Measurements from ENCODE around the gene AAMDC. TPM values are rescaled to one million over a fixed set of nuclear protein-coding genes. Genes with fewer than 3 reads are reported as not detected.

AAMDC gene
- polyA plus RNA-seq (ENCODE audit: insufficient read length in 10 of 10) = 10 to 100 TPM; 33.8 to 45.3 (median 40.9) TPM
- long read RNA-seq, donor 1, transcript AAMDC-206 (5 exons, 579 nt) = minor isoform, 6 of 25 reads
- long read RNA-seq, donor 1, transcript AAMDC-202 (4 exons, 531 nt) = major isoform, 13 of 25 reads
- long read RNA-seq, donor 1, partial matches to known transcripts = 5 of 25 reads
- long read RNA-seq, donor 1, other reads (novel, unspliced or antisense) = 0 of 25 reads
- long read RNA-seq, donor 2, transcript AAMDC-202 (4 exons, 531 nt) = minor isoform, 7 of 25 reads
- long read RNA-seq, donor 2, transcript AAMDC-206 (5 exons, 579 nt) = major isoform, 9 of 25 reads
- long read RNA-seq, donor 2, partial matches to known transcripts = 9 of 25 reads
- long read RNA-seq, donor 2, other reads (novel, unspliced or antisense) = 0 of 25 reads
- long read RNA-seq, donor 3 = 0 reads
- long read RNA-seq, donor 4, transcript AAMDC-202 (4 exons, 531 nt) = major isoform, 5 of 5 reads
- long read RNA-seq, donor 4, partial matches to known transcripts = 0 of 5 reads
- long read RNA-seq, donor 4, other reads (novel, unspliced or antisense) = 0 of 5 reads
- long read RNA-seq, donor 5, transcript AAMDC-202 (4 exons, 531 nt) = major isoform, 12 of 31 reads
- long read RNA-seq, donor 5, transcript AAMDC-206 (5 exons, 579 nt) = minor isoform, 7 of 31 reads
- long read RNA-seq, donor 5, partial matches to known transcripts = 11 of 31 reads
- long read RNA-seq, donor 5, other reads (novel, unspliced or antisense) = 0 of 31 reads
- long read RNA-seq, donor 6, transcript AAMDC-202 (4 exons, 531 nt) = major isoform, 12 of 17 reads
- long read RNA-seq, donor 6, partial matches to known transcripts = 0 of 17 reads
- long read RNA-seq, donor 6, other reads (novel, unspliced or antisense) = 0 of 17 reads
- long read RNA-seq, donor 7, transcript AAMDC-202 (4 exons, 531 nt) = major isoform, 7 of 12 reads
- long read RNA-seq, donor 7, partial matches to known transcripts = 0 of 12 reads
- long read RNA-seq, donor 7, other reads (novel, unspliced or antisense) = 0 of 12 reads
- long read RNA-seq, donor 8, transcript AAMDC-206 (5 exons, 579 nt) = major isoform, 7 of 12 reads
- long read RNA-seq, donor 8, transcript AAMDC-202 (4 exons, 531 nt) = minor isoform, 5 of 12 reads
- long read RNA-seq, donor 8, partial matches to known transcripts = 0 of 12 reads
- long read RNA-seq, donor 8, other reads (novel, unspliced or antisense) = 0 of 12 reads
- long read RNA-seq, donor 9 = 0 reads

- DNase-seq = peak; percentile 98 to 99 (median 99)
Observed at GRCh38 chr11:77820565-77821348, at the start of gene AAMDC, which contains the start of gene RSF1. TSS of gene AAMDC (plus strand) at chr11:77821144. CDS start at chr11:77842497, 21,353 bp downstream. TSS of gene RSF1 (minus strand) at chr11:77820722. CDS start at chr11:77820714, 8 bp downstream.

DNA sequence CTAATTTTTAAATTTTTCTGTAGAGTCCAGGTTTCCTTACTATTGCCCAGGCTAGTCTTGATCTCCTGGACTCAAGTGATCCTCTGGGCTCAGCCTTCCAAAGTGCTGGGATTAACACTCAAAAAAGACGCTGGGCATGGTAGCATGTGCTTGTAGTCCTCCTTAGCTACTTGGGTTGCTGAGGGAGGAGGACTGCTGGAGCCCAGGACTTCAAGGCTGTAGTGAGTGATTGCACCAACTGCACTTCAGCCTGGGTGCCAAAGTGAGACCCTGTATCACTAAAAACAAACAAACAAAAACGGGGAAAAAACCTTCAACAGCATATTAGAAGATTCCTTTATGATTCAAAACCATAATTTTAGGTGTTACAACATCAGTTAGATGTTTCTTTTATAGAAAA is 45.0 kb upstream of the AAMDC start:
- peak in 1 of 3 donors; percentile 11 for DNase-seq

DNA sequence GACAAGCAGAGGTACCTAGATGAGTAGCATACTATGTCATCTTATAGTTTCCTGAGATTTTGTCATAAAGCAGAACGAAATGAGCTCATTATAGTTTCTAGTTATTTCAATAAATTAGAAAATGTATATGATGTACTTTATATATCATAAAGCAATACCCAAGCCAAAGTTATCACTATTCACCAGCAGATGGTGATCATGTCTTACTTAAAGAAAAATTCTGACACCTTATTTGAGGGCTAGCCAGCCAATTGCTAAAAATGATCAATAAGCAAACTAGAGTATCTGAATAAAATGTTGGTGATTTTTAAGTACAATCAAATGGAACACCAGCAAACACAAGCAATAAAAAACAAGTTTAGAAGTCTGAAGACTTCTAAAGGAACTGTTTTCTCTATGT is 44.5 kb upstream of the AAMDC start:
- peak in 2 of 3 donors; percentile 9 to 26 for DNase-seq

DNA sequence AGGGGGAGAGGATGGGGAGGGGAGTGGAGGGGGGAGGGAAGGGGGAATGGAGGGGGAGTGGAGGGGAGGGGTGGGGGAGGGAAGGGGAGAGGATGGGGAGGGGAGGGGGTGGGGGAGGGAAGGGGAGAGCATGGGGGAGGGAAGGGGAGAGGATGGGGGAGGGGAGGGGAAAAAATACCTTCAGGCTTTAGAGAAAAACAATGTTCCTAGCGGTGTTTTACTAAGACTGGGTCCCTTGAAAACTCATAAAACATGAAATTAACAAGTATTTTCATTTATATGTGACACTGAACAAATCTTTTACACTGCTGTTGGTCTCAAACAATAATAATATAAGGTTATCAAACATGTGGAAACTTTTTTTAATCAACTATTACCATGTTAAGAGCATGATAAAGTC is 42.8 kb upstream of the AAMDC start:
- no peak for DNase-seq

- no peak for DNase-seq
Observed at GRCh38 chr11:77778549-77778948, 42.4 kb upstream of the AAMDC start.

- peak in 2 of 3 donors; percentile 17 to 18 for DNase-seq
Observed at GRCh38 chr11:77779935-77780334, 41.0 kb upstream of the AAMDC start.

GRCh38 chr11:77783025-77783424 is 37.9 kb upstream of the AAMDC start:
- DNase-seq = no peak

GRCh38 chr11:77784572-77784971 is 36.4 kb upstream of the AAMDC start:
- DNase-seq = no peak

GRCh38 chr11:77789061-77789730 is 31.7 kb upstream of the AAMDC start:
- DNase-seq = no peak

GRCh38 chr11:77789731-77790476 is 31.0 kb upstream of the AAMDC start:
- DNase-seq = no peak

GRCh38 chr11:77791301-77791700 is 29.6 kb upstream of the AAMDC start:
- no peak for DNase-seq

DNA sequence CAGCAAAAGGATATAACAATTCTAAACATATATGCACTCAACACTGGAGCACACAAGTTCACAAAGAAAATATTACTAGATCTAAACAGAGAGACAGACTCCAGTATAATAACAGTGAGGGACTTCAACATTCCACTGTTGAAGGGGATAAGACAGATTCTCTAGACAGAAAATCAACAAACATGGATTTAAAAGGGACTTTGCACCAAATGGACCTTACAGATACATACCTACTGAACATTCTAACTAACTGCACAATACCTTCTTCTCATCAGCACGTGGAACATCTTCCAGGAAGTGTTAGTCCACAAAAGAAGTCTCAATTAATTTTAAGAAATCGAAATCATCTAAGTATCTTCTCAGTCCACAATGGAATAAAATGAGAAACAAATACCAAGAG is 27.0 kb upstream of the AAMDC start:
- no peak for DNase-seq

- no peak for DNase-seq
Observed at GRCh38 chr11:77799338-77799737, 21.6 kb upstream of the AAMDC start.

DNA sequence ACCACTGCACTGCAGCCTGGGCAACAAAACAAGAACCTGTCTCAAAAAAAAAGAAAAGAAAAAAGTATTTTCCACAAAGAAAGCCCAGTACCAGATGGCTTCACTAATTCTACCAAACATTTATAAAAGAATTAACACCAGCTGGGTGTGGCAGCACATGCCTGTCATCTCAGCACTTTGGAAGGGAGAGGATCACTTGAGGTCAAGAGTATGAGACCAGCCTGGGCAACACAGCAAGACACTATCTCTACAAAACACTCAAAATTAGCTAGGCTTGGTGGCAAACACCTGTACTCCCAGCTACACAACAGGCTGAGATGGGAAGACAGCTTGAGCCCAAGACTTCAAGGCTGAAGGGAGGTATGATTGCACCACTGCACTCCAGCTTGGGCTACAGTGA is 20.5 kb upstream of the AAMDC start:
- no peak for DNase-seq

DNA sequence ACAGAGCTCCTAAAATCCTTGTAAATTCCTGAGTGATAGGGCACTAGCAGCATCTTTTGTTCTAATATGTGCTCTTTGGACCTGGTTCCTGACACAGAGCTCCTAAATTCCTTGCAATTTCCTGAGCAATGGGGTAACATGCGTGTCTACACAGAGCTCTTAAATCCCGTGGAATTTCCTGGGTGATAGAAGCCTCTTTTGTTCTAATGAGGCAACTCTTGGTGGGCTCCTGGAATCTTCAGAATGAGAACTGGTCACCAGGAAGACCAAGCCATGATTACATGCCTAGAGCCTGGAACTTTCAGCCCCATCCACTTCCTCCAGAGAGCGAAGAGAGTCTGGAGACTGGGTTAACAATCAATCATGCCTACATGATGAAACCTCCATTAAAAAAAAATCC is 19.5 kb upstream of the AAMDC start:
- no peak for DNase-seq

GRCh38 chr11:77806415-77806814 is 14.5 kb upstream of the AAMDC start:
- DNase-seq = no peak

DNA sequence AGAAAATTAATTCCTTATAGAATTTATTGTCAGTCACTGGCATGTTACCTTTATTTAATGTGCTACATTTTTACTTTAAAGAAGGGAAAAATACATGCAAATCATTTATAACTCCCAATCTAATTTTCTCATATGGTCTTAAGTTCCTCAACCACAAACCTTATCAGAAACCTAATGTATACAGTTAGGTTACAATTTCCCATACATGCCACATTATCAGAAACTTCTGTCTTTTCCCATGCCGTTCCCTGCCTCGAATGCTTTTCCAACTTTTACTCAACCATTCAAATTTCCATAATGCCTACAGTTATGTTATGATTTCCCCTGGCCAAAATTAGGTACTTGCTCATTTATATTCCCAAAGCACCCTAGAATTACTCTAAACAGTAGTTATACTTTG is 14.0 kb upstream of the AAMDC start:
- no peak for DNase-seq

DNA sequence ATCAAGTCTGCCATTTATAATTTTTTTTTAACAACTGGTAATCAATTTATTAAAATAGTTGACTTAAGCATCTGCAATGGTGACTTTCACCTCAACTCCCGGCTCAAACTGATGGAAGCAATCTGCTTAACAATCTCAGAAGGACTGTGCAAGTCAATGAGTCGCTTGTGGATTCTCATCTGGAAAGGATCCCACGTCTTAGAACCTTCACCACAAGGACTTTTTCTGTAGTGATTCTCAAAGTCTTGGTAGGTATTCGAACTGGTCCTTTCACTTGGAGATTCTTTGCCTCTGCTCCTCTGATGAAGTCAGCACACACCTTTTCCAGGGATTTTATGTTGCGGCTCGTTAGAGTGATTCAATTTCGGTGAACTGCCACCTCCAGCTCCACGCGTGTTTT is 7.7 kb upstream of the AAMDC start:
- DNase-seq = no peak

DNA sequence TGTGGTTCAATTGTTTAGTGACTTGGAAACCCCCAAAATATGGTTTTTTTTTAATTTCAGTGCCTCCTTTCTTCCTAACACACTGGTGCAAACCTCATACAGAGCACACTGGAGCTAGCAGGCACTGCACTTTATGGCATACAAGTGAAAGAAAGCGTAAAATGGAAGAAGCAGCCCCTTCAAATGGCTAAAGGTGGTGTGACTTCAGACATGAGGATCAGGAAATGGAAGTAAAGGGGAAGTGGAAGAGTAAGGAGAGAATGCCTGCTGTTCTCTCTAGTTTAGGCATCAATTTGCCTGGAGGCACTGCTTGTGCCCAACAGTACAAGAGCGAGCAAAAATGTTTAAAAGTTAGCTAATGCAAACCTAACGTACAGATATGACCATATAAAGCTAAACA is 6.1 kb upstream of the AAMDC start:
- DNase-seq = no peak

- no peak for DNase-seq
Observed at GRCh38 chr11:77815459-77815858, 5.5 kb upstream of the AAMDC start.
